Endothelial cell of umbilical vein (primary cell): ENCODE data around the gene APOC3.

Experiments
- EZH2 ChIP-seq: IDR thresholded peaks from 2 replicates; pipeline ENCODE4 v1.6.1; 2012; ENCODE audit warnings: borderline replicate concordance, low read depth, mild to moderate bottlenecking, moderate library complexity, low read length, inconsistent platforms; ENCODE audit not compliant: severe bottlenecking
- JUN ChIP-seq: IDR thresholded peaks from 2 replicates; pipeline ENCODE4 v1.6.1; 2011; ENCODE audit warnings: borderline replicate concordance, low read depth; ENCODE audit not compliant: insufficient read length, insufficient read depth
- MAX ChIP-seq: IDR thresholded peaks from 2 replicates; pipeline ENCODE4 v1.6.1; 2011; ENCODE audit not compliant: insufficient read depth, insufficient read length
- POLR2A ChIP-seq: IDR thresholded peaks from 2 replicates; pipeline ENCODE4 v1.6.1; 2012; ENCODE audit warnings: low read depth, mild to moderate bottlenecking, control low read depth, low read length
- TF ChIP-seq, protein P1 (sequence below), 2 donors: IDR thresholded peaks; 1 replicate in 1 of 2; 2 replicates in 1 of 2; pipeline ENCODE4 v1.5.1; 2011; ENCODE audit warnings: low read length in 2 of 2, mild to moderate bottlenecking in 2 of 2, moderate library complexity in 2 of 2, control low read depth in 1 of 2, inconsistent platforms in 1 of 2, low read depth in 1 of 2; ENCODE audit not compliant: insufficient read depth in 1 of 2; ENCODE audit errors: extremely low read depth in 1 of 2

GRCh38 chr11:116813170-116813569 lies 16.5 kb upstream of the APOC3 start:
- TF ChIP-seq POLR2A (no peak), MAX (no peak), JUN (no peak), EZH2 (no peak)
- TF ChIP-seq, protein P1, sequence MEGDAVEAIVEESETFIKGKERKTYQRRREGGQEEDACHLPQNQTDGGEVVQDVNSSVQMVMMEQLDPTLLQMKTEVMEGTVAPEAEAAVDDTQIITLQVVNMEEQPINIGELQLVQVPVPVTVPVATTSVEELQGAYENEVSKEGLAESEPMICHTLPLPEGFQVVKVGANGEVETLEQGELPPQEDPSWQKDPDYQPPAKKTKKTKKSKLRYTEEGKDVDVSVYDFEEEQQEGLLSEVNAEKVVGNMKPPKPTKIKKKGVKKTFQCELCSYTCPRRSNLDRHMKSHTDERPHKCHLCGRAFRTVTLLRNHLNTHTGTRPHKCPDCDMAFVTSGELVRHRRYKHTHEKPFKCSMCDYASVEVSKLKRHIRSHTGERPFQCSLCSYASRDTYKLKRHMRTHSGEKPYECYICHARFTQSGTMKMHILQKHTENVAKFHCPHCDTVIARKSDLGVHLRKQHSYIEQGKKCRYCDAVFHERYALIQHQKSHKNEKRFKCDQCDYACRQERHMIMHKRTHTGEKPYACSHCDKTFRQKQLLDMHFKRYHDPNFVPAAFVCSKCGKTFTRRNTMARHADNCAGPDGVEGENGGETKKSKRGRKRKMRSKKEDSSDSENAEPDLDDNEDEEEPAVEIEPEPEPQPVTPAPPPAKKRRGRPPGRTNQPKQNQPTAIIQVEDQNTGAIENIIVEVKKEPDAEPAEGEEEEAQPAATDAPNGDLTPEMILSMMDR (IDR thresholded peaks at IDR 0.05; ENCODE audit: extremely low read depth in 1 of 2, insufficient read depth in 1 of 2, low read depth in 1 of 2, low read length in 2 of 2): no peak
